Endothelial cell (in vitro differentiated cells): Measurements from ENCODE around the gene ASB2. TPM values are rescaled to one million over a fixed set of nuclear protein-coding genes. Genes with fewer than 3 reads are reported as not detected.

Experiments
- DNase-seq: peaks from one replicate; pipeline ENCODE4 v3.0.0; 2021; ENCODE audit warnings: low spot score
- H3K27ac Mint-ChIP-seq: one replicate; pipeline ENCODE4 v1.8.0; 2021; ENCODE audit warnings: mixed read lengths, inconsistent platforms; ENCODE audit not compliant: unreplicated experiment
- H3K27me3 Mint-ChIP-seq: one replicate; pipeline ENCODE4 v1.8.0; 2021; ENCODE audit warnings: mild to moderate bottlenecking, moderate library complexity, mixed read lengths, inconsistent platforms; ENCODE audit not compliant: unreplicated experiment
- H3K36me3 Mint-ChIP-seq: one replicate; pipeline ENCODE4 v1.8.0; 2021; ENCODE audit warnings: mild to moderate bottlenecking, low read depth, mixed read lengths, inconsistent platforms; ENCODE audit not compliant: unreplicated experiment
- H3K4me1 Mint-ChIP-seq: one replicate; pipeline ENCODE4 v1.8.0; 2021; ENCODE audit warnings: mild to moderate bottlenecking, mixed read lengths, inconsistent platforms; ENCODE audit not compliant: unreplicated experiment
- H3K4me3 Mint-ChIP-seq: one replicate; pipeline ENCODE4 v1.8.0; 2021; ENCODE audit warnings: mild to moderate bottlenecking, mixed read lengths, inconsistent platforms; ENCODE audit not compliant: unreplicated experiment
- H3K9me3 Mint-ChIP-seq: one replicate; pipeline ENCODE4 v1.8.0; 2021; ENCODE audit warnings: mixed read lengths, inconsistent platforms; ENCODE audit not compliant: unreplicated experiment
- CTCF ChIP-seq: fragments of 200-600 bp; sonication (generic); IDR thresholded peaks from one replicate; pipeline ENCODE4 v1.5.0; 2021; ENCODE audit warnings: antibody characterized with exemption; ENCODE audit not compliant: unreplicated experiment
- total RNA-seq: library from RNA; stranded (reverse); fragmentation: NEBNext Ultra II Directional; extraction: Animal tissue kit (Norgen Biotek cat#: 25700); gene quantifications from one replicate; pipeline ENCODE4 v1.2.1, GENCODE V29; 2021; ENCODE audit not compliant: unreplicated experiment

The ASB2 gene
- total RNA-seq, 1 donor from 2014 or later, result not detected

- Mint-ChIP-seq H3K4me3 (no peak overlapping the region), H3K36me3 (no peaks in the 10 kb centered on the region), H3K4me1 (no peaks in the 10 kb centered on the region), H3K9me3 (no peaks in the 10 kb centered on the region), H3K27me3 (peaks cover 4% of the 10 kb centered on the region), H3K27ac (no peak overlapping the region)
- TF ChIP-seq CTCF, result no peak
- DNase-seq, result no peak
Observed at GRCh38 chr14:93950948-93951634, 25.3 kb downstream of the ASB2 start.

DNA sequence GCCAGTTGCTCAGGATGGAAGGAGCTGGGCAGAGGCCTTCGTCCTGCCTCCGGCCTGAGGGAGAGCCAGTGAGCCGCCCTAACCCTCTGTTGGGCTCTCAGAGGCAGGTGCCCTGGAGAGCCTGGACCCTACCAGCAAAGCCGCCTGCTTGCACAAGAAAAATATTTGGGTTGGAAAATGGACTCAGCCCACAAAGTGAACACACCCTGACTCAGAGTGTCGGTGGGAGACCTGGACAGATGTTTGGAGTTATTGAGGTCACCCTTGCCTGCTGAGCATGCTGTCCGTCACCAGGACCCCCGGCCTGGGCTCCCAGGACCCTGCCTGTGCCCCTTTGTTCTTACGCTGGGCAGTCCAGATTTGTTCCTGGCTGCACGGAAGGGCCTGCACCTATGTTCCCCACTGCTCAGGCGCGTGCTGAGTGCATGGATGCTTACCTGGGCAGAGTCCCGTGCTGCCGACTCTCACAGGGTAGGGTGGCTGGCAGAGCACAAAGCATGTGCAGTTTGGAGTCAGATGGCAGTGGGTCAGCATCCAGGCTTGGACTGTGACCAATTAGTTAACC, 26.8 kb downstream of the ASB2 start:
- H3K9me3 Mint-ChIP-seq, result no peaks in the 10 kb centered on the region
- no peak for DNase-seq
- peaks cover 4% of the 10 kb centered on the region for H3K27me3 Mint-ChIP-seq
- no peaks in the 10 kb centered on the region for H3K4me1 Mint-ChIP-seq
- H3K36me3 Mint-ChIP-seq, result no peaks in the 10 kb centered on the region
- TF ChIP-seq CTCF, result no peak
- no peak overlapping the region for H3K27ac Mint-ChIP-seq
- no peak overlapping the region for H3K4me3 Mint-ChIP-seq

DNA sequence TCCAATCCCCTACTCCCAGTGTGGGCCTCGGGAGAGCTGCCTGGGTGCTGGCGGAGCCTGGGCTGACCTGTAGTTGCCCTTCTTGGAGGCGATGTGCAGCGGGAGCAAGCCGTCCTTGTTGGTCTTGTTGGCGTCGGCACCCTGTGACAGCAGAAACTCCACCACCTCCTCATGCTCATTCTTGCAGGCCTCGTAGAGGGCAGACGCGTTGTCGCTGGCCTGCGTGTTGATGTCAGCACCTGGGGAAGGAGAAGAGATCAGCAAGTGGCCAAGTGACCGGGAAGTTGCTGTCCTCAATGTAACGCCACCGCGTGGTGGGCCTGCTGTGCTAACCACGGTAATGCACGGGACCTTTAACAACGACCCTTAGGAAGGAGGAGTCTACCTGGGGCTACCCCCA, 29.1 kb downstream of the ASB2 start:
- no peak for TF ChIP-seq CTCF
- Mint-ChIP-seq H3K4me3 (no peak overlapping the region), H3K27ac (no peak overlapping the region), H3K27me3 (no peaks in the 10 kb centered on the region), H3K9me3 (no peaks in the 10 kb centered on the region), H3K4me1 (no peaks in the 10 kb centered on the region), H3K36me3 (no peaks in the 10 kb centered on the region)
- DNase-seq, result no peak

DNA sequence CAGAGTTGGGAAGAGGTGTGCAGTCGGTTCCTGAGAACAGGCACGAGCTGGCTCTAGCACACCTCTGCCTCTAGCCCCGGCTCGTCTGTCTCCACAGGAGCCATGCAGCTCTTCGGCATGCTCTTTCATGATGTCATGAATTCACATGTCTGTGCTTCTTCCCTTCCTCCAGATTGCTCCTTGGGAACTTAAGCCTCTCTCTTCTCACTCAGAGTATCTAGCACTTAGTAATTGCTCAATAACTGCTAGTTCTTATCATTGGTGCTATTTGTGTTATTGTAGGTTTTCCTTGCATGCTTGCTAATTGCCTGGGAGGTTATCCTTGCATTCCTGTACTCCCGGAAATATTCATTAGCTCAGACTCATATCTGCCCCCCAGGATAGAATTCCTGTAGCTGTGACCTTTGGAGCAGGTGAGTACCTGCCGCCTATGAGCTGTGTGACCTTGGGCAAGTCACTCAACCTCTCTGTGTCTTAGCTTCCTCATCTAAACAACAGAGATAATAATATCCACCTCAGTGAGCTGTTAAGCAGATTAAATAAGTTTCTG, 29.8 kb downstream of the ASB2 start:
- H3K27me3 Mint-ChIP-seq, result no peaks in the 10 kb centered on the region

More for the DNA sequence above, 29.8 kb downstream of the ASB2 start:
- H3K36me3 Mint-ChIP-seq, result no peaks in the 10 kb centered on the region
- no peaks in the 10 kb centered on the region for H3K4me1 Mint-ChIP-seq
- H3K27ac Mint-ChIP-seq, result no peak overlapping the region
- no peak for TF ChIP-seq CTCF
- no peak for DNase-seq
- H3K9me3 Mint-ChIP-seq, result no peaks in the 10 kb centered on the region
- no peak overlapping the region for H3K4me3 Mint-ChIP-seq
